Effector CD4-positive, alpha-beta T cell (primary cell): ENCODE results near the gene CHRDL1.
"Not testable (repeated sequence)": the region's sequence is repeated elsewhere in the genome, so short reads cannot be mapped to it uniquely, and the experiment has no call there.

Experiments
- DNase-seq: peaks from one replicate; pipeline ENCODE4 v3.0.0-alpha.2; 2020

The CHRDL1 gene

GRCh38 chrX:110657073-110657472, 138.5 kb downstream of the CHRDL1 start:
- no peak for DNase-seq

DNA sequence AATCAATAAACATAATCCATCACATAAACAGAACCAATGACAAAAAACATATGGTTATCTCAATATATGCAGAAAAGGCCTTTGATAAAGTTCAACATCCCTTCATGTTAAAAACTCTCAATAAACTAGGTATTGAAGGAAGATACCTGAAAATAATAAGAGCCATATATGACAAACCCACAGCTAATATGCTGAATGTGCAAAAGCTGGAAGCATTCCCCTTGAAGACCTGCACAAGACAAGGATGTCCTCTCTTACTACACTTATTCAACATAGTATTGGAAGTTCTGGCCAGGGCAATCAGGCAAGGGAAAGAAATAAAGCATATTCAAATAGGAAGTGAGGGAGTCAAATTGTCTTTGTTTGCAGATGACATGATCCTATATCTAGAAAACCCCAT, 141.3 kb downstream of the CHRDL1 start:
- not testable (repeated sequence) for DNase-seq

DNA sequence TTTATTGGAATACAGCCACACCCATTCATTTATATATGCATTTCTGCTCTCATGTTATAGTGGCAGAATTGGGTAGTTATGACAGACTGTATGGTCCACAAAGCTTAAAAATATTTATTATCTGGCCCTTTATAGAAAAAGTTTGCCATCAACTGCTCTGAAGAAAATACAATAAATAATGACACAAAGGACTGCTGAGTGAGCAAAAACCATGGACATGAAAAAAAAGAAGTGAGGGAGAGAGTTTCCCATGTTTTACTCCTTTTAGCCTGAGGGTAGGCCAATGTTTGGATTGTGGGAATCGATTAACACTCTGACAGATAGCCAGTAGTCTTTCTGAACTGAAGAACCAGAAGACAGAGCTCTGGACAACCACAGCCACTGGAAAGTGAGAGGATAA, 149.2 kb downstream of the CHRDL1 start:
- no peak for DNase-seq
